Right lobe of liver (tissue), 4 donors: ENCODE results near the gene AMPD2.

Source experiments
- CTCF ChIP-seq, 4 donors: fragments of 200-600 bp in 3 of 4; fragments of 450-650 bp in 1 of 4; IDR thresholded peaks; one replicate each; pipeline versions ENCODE4 v1.5.1 to v1.8.0; 2016 to 2022; ENCODE audit warnings: antibody characterized with exemption in 4 of 4, mild to moderate bottlenecking in 2 of 4
- POLR2A ChIP-seq: fragments of 450-650 bp; IDR thresholded peaks from one replicate; pipeline ENCODE4 v1.6.1; 2017; ENCODE audit warnings: antibody characterized with exemption, mild to moderate bottlenecking
- donor health status: DM: no; HTN: no; CAD: no.
- donor health status: DM: no; HTN: no; CAD: no.
- donor health status: DM: no; HTN: yes; CAD: no.

GRCh38 chr1:109622137-109622892 is 2.7 kb downstream of the AMPD2 start:
- TF ChIP-seq CTCF (IDR thresholded peaks at IDR 0.05) (no peak), POLR2A (no peak)
